Measurements from ENCODE around the gene IFITM1.
A peak's percentile ranks its signal among the peaks of the same experiment; 100 is the strongest.
"Not testable (repeated sequence)": the region's sequence is repeated elsewhere in the genome, so short reads cannot be mapped to it uniquely, and the experiment has no call there.

Gene IFITM1

GRCh38 chr11:293852-294661 lies 19.8 kb upstream of the IFITM1 start:
- DNase-seq (ENCODE audit: low spot score): no peak

DNA sequence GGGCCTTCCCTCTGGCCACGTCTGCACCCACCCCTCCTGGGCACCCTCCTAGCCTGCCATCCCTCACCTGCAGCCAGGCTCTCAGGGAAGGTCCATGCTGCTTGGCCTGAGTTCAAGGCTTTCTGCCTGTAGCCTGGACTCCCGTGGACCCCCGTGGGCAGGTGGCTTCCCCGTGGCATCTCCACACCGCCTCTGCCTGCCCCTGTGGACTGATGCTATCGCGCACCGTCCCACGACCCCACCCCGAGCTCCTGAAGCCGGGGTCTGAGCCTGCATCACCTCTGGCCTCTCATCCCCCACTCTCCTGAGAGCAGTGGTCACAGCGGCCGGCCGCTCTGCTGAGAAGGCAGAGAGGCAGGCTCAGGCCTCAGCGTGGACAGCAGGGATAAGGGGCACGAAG lies 19.1 kb upstream of the IFITM1 start:
- no peak for DNase-seq (ENCODE audit: low spot score)

GRCh38 chr11:295351-296170 lies 18.3 kb upstream of the IFITM1 start:
- no peak for DNase-seq (ENCODE audit: low spot score)

DNA sequence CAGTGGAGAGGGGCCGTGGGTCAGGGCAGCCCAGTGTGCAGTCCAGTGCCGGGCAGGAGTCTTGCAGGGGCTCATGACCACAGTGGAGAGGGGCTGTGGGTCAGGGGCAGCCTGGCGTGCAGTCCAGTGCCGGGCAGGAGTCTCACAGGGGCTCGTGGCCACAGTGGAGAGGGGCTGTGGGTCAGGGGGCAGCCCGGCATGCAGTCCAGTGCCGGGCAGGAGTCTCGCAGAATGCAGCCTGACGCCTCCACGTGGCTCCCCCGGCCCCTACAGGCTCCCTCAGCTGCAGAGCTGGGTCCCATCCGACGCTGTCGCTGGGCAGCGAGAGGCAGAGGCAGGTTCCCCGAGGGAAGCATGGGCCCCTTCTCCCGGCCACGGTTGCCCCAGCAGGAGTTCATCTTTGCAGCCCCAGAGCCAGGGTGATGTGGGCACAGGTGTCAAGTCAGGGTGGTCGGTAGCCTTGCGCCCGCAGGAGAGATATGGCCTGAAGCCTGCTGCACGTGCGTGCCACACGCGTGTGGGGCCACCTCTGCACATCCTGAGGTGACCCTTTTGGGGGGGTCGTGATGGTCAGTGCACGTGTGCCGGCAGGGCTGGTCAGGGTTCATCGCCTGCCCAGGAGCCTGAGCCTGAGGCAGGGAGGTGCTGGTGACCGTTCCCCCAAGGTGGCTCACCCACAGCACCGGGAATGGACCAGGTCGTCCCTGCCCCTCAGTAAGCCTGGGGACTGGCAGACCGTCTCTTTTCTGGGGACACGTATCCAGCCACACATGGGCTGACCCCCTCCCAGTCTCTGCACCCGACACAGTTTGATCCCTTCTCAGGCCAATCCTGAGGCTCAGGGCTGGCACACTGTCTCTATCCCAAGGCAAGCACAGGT lies 17.4 kb upstream of the IFITM1 start:
- no peak for DNase-seq (ENCODE audit: low spot score)

GRCh38 chr11:297051-297585 lies 16.7 kb upstream of the IFITM1 start:
- no peak for DNase-seq (ENCODE audit: low spot score)

DNA sequence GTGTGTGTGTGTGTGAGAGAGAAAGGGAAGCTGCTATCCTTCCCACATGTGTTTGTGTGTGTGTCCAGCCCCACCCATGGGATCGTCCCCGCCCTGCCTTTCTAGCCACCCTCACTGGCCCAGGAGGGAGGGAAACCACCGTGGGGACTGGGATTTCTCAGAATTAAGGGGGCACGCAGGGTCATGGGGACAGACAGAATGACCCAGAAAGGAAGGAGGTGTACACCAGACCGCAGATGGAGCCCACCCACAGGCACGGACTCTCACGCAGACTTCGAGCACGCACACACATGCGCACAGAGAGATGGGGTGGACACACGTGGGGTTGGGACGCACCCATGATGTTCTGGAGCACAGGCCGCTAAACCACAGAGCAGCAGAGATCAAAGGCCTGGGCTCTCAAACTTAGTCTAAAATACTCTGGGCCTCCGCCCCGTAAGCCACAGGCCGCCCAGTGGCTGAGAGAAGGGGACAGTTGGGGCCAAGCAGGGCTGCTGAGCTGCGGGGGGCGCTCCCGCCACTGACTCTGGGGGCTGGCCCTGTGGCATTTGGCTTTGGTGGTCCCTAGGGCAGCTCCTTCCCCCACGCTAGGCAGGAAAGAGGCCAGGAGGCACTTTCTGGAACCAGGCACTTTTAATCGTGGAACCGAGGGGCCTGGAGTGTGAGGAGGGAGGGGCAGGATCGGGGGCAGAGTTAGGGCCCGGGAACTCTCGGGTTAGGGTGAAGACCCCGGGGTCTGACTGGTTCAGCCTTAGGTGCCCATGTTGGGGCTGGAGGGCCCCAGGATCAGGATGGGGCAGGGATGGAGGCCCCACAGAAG lies 16.0 kb upstream of the IFITM1 start:
- no peak for DNase-seq (ENCODE audit: low spot score)

DNA sequence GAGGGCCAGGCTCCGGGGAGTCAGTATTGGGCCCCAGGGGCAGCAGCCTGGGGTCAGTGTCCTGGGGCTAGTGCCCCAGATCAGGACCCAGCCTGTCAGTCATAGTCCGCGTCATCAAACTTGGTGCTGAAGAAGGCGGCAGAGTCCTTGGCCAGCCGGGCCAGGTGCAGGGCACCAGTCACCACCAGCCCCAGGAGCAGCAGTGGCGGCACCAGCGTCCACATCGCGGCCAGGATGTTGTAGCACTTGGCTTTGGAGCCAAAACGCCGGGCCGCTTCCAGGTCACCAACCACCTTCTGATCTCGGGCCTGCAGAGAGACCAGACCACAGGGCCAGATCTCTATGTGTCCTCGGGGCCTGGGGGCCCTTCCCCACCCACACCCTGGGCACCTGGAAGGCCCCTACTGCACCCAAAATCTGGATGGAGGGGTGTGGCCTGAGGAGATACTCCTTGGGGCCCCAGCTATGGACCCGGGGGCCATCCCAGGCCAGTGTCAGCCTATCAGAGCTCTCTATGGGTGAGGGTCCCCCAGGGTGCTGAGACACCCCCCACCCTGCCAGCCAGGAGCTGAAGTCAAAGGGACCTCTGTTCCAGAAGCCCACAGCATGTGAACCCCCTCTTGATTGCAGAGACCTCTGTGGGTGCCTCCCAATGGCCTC lies 15.3 kb upstream of the IFITM1 start:
- DNase-seq (ENCODE audit: low spot score): no peak

- no peak for DNase-seq (ENCODE audit: low spot score)
These were observed 14.6 kb upstream of the IFITM1 start, which contains the start of gene IFITM5 for GRCh38 chr11:299081-299891. Gene IFITM5 (minus strand): TSS chr11:299526. CDS start chr11:299490, 36 bp downstream.

DNA sequence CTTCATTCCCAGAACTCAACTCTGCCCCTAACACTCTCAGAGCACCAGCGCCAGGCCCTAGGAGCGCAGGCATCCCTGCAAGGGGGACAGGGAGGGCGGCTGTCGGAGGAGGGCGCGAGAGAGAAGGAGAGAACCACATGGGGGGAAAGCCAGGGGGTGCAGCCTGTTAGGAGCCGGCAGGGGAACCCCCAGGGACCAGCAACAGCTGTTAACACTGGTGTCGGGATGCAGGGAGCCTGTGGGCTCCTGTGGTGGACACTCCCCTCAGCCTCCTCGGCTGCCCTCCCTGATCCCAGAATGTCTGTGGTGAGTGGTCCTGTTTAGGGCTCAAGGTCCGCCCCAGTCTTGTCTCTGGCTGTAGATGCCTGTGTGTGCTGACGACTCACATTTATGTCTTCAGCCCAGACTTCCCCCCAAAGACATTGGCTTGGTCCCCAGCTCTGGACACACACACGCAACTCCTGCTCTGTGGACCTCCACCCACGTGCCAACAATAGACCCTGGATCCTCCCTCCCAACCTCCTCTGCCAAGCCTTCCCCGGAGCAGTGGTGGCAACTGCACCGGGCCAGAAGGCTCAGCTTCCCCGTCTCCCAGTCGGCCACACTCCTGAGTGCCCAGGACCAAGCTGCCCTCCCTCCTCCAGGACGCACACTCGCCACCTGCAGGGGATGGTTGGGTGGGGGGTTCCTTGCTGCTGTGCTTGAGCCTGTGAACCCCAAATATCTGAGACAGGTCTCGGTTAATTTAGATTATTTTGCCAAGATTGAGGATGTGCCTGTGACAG lies 13.7 kb upstream of the IFITM1 start:
- DNase-seq (ENCODE audit: low spot score): no peak

- DNase-seq (ENCODE audit: low spot score): no peak
These were observed 10.5 kb upstream of the IFITM1 start for GRCh38 chr11:303363-303762.

GRCh38 chr11:304061-304506 lies 9.8 kb upstream of the IFITM1 start:
- no peak for DNase-seq (ENCODE audit: low spot score)

DNA sequence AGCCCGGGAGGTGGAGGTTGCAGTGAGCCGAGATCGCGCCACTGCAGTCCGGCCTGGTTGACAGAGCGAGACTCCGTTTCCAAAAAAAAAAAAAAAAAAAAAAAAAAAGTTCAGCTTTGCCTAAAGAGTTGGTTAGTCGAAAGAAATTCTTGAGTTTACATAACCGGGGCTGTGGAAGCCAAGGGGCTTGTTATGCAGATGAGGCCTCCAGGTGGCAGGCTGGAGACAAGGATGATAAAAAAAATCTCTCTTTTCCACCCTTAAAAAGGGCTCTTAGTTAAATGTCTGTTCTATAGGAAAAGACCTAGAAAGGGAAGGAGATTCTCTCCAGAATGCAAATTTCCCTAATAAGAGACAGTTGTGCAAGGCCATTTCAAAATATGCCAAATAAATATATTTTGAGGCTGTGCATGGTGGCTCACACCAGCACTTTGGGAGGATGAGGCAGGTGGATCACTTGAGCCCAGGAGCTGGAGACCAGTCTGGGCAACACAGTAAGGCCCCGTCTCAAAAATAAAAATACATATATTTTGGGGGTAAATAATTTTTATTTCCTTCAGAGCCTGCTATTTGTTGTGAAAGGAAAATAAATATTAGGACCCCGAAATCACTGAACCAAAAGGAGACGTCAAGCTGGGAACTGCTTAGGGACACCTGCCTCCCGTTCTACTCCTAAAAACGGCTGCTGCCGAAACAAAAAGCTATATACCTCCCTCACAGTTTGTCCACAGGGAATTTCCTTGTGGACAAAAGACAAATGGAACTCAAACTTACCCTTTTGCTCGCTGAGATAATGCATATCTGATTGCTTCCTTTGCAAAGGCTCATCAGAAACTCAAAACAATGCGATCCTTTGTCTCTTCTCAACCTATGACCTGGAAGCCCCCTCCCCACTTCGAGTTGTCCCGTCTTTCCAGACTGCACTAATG lies 8.7 kb upstream of the IFITM1 start:
- peak; percentile 19 for DNase-seq (ENCODE audit: low spot score)

GRCh38 chr11:305844-306211 lies 8.0 kb upstream of the IFITM1 start:
- DNase-seq (ENCODE audit: low spot score): no peak

DNA sequence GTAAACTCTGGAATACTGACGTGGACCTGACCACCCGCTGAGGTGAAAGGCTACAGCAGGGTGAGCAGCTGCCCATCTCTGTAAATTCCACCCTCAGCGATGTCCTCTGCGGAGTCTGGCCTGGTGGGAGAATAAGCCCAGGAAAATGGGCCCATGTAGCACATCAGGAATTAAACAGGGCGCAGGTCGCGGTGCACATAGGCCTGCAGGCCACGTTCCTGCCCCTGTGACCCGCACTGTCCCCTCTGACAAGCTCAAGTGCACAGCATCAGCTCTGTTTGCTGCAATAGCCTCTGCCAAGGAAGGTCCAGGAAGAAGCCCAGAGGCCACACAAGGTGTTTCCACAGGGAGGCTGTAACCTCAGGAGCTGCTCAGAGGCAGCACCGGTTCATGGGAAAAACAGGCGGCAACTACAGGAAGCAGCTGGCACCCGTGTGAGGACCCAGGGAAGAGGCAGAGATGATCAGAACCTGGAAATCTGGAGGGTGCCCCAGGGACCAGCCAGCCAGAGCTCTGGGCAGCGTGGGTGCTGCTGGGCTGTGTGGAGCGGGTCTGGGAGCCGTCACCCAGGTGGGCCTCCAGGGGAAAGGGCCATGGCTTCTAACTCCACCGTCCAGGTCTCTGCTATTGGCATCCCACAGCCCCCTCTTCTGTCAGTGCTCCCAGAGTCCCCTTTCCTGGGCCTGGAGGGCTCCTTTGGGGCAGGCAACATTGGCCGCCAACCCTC lies 7.0 kb upstream of the IFITM1 start:
- no peak for DNase-seq (ENCODE audit: low spot score)

GRCh38 chr11:307766-308708 lies 5.8 kb upstream of the IFITM1 start, which contains the start of gene IFITM2:
Gene IFITM2 (plus strand): TSS chr11:307816. CDS start chr11:308193, 377 bp downstream.
- not testable (repeated sequence) for DNase-seq (ENCODE audit: low spot score)
